Measurements from ENCODE around the gene SCGB1C1.
"Not testable (repeated sequence)": the region's sequence is repeated elsewhere in the genome, so short reads cannot be mapped to it uniquely, and the experiment has no call there.

The SCGB1C1 gene

DNA sequence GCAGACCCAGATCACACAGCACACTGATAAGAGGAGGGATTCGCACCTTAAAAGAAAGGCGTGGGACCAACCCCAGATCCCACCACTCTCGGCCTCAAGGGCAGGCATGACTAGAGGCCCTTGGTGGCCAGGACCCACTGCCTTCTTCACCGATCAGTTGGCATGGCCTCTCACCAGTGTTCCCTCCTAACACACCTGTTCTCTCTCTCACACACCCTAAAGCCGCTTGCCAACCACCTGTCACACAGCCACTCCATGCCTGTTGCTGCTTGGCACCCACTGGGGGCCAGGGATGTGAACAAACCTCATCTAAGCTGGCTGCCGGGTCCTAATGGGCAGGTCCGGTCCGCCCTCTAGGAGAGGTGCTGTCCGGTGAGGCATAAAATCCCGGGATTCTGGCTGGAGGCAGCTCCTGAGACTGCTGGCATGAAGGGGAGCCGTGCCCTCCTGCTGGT is at the start of gene SCGB1C1:
TSS of gene SCGB1C1 (plus strand) at position 405 of the 455 bp plus-strand sequence. CDS start at position 427, 22 bp downstream.
- DNase-seq: not testable (repeated sequence)

DNA sequence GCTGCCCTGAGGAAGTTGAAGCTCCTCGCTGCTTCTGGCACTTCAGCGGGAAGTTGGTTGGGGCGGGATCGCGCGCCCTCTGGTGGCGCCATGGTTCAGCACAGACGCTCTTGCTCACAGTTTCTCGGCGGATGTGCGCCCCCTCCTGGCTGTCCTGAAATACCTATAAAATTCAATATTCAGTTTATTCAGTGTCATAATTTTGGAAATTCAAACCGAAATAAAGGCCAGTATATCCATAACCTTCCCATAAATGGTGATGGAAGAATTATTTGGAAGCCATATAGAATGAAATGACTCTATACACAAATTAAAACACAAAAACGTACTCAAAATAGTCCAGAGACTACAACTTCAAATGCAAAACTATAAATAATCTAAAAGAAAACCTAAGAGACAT is 12.6 kb upstream of the SCGB1C1 start:
- not testable (repeated sequence) for DNase-seq

DNA sequence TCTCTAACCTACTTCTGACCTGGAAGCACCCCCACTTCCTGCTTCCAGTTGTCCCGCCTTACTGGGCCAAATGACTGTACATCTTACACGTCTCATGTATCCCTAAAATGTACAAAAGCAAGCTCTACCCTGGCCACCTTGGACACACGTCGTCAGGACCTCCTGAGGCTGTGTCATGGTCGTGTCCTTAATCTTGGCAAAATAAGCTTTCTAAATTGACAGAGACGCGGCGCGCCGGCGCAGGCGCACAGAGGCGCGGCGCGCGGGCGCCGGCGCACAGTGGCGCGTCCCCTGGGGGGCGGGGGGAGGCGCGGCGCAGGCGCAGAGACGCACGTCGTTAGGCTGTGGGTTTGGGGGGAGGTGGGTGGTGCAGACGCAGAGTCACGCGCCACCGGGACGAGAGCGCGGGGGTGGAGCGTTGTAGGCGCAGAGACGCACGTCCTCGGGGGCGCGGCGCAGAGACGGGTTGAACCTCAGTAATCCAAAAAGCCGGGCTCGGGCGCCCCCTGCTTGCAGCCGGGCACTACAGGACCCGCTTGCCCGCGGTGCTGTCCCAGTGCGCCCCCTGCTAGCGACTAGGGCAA is 3.6 kb upstream of the SCGB1C1 start:
- DNase-seq: not testable (repeated sequence)

GRCh38 chr11:189843-190311 is 3.0 kb upstream of the SCGB1C1 start:
- DNase-seq: not testable (repeated sequence)

GRCh38 chr11:190546-190945 is 2.3 kb upstream of the SCGB1C1 start:
- not testable (repeated sequence) for DNase-seq

- DNase-seq: not testable (repeated sequence)
Observed at GRCh38 chr11:191490-192478, 1.1 kb upstream of the SCGB1C1 start.

GRCh38 chr11:193481-193880 is 603 bp downstream of the SCGB1C1 start:
- not testable (repeated sequence) for DNase-seq

DNA sequence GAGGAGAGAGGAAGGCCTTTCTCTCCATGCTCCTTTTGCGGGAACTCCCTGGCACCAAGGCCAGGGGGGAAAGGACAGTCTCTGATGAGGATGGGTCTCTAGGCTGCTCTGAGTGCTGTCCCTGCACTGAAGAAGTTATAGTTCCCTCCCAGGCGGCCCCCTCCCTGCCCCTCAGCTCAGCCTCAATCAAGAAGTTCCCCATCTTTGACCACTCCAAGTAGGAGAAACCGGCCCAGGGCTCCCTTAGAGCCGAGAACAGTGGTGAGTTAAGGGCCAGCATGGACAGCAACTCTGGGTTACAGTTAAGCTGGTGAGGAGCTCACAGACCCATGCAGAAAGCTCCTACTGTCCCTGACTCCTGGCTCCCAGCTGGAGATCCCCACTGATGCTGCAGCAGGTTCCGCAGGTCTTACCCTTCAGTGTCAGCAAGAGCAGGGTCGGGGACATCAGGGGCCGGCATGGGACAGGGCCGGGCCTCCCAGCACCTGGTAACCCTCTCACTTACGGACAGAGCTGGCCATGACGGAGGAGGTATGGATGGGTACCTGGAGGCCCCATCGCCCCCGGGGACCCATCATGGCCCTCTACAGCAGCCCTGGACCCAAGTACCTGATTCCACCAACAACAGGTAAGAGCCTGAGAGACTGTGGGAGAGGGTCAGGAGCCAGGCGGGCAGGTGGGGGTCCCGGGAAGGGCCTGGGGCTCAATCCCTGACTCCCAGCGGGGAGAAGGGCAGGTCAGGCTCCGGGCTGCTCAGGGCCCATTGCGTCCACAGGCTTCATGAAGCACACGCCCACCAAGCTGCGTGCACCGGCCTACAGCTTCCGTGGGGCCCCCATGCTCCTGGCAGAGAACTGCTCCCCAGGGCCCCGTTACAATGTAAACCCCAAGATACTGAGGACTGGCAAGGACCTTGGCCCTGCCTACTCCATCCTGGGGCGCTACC is 4.2 kb downstream of the SCGB1C1 start:
- DNase-seq: no peak

- DNase-seq: no peak
Observed at GRCh38 chr11:197741-198235, 4.9 kb downstream of the SCGB1C1 start.

- no peak for DNase-seq
Observed at GRCh38 chr11:198236-198806, 5.4 kb downstream of the SCGB1C1 start.

GRCh38 chr11:199004-199581 is 6.2 kb downstream of the SCGB1C1 start:
- DNase-seq: no peak

GRCh38 chr11:199782-200181 is 6.9 kb downstream of the SCGB1C1 start:
- no peak for DNase-seq

DNA sequence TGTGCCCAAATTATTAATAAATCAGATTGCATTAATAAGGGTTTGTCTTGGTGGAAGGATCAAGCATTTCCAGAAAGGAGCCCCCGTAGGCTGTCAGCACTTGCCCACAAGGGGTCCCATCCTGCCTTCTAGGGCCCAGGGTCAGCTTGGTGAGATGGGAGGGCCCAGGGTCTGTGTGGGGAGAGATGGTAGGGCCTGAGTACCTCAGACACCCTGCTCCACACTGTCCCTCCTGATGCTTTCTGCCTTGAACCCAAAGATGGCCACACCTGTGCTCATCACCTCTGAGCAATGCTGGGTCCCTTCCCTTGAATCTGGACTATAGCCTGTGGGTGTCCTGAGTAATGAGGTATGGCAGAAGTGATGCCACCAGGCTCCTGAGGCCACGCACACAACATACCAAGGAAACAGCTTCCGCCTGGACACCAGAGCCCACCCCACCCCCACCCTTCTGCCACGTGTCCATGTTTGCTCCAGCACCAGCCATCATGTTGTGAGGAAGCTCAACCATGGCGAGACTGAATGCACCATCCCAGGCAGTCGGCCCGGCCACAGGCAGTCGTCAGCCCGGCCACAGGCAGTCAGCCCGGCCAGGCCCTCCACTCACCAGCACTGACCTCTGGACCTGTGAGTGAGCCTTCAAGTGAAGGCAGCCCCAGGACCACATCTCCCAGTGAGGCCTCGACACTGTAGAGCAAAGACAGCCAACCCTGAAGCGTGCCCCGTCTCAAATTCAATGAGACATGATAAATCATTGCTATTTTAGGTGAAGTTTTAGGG is 7.5 kb downstream of the SCGB1C1 start:
- DNase-seq: no peak

GRCh38 chr11:201966-202365 is 9.1 kb downstream of the SCGB1C1 start:
- no peak for DNase-seq

- no peak for DNase-seq
Observed at GRCh38 chr11:202490-202889, 9.6 kb downstream of the SCGB1C1 start.

GRCh38 chr11:203056-203944 is 10.4 kb downstream of the SCGB1C1 start:
- no peak for DNase-seq

DNA sequence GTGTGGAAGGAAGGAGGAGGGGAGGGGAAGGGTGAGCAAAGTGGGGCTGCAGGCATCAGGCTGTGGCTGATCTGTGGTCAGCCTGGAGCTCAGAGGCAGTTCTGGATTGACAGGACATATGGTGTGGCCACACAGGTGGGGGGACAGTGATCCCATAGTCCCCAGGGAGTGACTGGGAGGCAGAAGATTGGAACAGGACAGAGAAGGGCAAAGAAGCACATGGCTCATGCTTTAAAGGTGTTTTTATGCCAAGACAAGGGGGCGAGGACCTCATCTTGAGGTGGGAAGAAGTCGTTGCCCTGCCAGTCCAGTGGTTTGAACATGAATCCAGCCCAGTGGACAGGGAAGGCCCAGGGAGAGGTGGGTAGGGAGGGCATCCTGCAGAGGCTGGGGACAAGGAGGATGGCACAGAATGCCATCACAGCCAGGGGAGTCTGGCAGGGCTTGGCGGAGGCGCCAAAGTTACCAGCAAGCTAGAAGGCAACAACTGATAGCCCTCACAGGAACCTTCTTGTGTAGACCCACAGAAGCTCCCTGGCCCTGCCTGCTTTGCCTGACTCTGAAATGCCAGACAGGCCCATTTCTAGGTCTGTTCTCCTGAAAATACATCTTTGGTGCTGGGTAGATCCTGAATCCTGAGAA is 11.2 kb downstream of the SCGB1C1 start:
- DNase-seq: no peak

DNA sequence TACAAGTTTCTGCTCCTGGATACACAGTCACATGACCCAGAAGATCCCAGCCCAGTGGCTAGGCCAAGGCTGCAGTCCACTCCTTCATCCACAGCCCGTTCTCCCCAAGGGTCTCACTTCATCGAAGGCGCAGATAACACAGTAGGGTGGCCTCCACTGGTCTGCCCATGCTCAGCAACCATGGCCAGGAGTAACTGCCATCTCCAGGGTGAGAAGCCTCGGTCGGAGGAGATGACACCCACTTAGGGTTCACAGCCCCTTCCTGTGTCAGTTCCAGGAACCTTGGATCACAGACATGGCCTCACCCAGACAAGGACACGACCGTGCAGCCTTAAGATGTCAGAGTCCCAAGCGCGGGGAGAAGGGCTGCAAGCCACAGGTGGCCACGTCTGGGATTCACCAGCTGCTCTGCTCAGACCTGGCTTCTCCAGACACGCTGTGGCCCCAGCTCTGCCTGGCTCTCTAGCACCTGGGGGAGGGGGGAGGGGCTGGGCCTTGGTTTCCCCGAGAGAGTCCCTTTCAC is 11.8 kb downstream of the SCGB1C1 start:
- no peak for DNase-seq
